C1 segment of cervical spinal cord (tissue), 14 donors: ENCODE measurements around the gene PRKACG.
A peak's percentile ranks its signal among the peaks of the same experiment; 100 is the strongest.

Experiments used
- DNase-seq, 14 donors: peaks; one replicate each; lab custom pipeline; 2025; lab: John Stamatoyannopoulos, UW

Gene PRKACG

DNA sequence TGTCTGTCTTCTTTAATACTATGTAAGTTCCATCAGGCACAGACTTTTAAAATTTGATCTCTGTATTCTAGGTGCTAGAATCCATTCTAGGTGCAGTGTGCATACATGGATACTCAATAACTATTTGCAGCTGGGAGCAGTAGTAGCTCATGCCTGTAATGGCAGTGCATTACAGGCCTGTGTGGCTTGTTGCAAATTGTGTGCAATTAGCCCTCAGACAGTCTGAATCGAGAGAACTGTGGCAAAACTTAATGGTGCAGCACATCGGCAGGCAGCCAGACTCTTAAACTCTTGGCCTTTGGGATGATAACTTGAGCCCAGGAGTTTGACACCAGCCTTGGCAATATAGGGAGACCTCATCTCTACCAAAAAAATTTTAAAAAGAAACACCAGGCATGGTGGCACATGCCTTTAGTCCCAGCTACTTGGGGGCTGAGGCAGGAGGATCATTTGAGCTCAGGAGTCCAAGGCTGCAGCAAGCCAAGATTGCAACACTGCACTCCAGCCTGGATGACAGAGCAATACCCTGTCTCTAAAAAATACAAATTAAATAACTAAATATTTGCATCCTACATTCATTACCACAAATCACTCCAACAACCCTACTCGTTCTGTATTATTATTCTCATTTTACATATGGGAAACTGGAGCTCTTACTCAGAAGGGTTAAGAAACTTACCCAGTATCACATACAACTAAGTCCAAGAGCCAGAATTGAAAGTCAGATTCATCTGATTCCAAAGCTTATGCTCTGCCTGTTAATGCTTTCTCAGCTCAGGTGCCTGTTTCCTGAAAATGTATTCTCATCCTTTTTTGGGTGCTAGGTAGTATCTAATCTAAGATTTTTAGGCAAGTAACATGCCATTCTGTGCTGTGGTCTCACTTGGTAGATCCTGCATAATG is 30.1 kb downstream of the PRKACG start:
- DNase-seq: no peak

- no peak for DNase-seq
Measured at GRCh38 chr9:68983008-68983411, 30.9 kb downstream of the PRKACG start.

DNA sequence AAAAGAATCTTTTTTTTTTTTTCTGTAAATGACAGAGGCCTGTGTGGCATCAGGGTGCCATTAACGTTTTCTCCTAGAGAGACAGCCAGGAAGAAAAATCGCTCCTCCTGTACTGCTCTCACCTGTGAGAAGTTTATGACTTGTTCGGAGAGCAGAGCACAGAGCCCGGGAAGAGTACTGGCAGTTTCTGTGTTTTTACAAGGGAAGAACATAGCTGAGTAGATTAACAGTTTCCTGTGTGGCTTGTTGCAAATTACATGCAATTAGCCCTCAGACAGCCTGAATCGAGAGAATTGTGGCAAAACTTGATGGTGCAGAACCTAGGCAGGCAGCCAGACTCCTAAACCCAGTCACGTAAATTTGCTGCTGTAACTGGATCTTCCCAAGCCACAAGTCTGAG is 32.1 kb downstream of the PRKACG start:
- DNase-seq: no peak

- DNase-seq: peak in 1 of 14 donors; percentile 42
Measured at GRCh38 chr9:68980341-68980914, 33.5 kb downstream of the PRKACG start.

DNA sequence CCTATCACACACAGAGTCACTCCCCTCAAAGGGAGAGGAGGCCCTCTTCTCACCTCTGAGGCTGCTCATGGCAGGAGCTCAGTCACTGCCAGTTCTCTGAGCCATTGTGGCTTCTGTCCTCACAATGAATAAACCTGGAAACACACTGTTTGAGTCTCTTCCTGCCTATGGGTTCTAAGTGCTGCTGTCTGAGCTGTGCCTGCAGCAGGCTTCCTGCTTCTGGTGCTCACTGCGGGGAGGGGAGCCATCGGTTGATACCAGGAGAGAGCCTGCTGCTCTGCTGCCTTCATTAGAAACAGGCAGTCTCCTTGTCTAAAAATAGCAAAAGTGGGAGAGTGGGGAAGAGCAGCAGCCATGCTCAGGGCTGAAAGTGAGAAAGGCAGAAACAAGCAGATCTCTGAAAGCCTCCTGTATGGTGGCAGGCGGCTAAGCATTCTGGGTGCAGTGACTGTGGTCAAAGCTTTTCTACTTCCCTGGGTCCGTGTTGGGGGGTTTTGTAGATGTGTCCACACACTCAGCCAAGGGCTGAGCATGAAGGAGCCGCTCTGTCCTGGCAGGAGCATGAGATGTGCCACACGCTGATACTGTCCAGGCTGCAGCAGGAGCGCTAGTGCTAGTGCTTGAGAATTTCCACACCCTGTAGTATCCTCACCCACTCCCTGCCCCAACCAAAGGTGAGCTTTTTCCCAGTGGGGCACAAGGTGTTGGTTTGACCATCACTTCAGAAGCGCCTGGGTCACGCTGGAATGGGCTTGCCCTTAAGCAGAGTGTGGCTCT is 34.2 kb downstream of the PRKACG start:
- peak in 2 of 14 donors; percentile 6 to 84 for DNase-seq

GRCh38 chr9:68978501-68978900 is 35.4 kb downstream of the PRKACG start:
- DNase-seq: no peak

- no peak for DNase-seq
Measured at GRCh38 chr9:68978066-68978465, 35.8 kb downstream of the PRKACG start.

GRCh38 chr9:68975365-68976043 is 38.4 kb downstream of the PRKACG start:
- no peak for DNase-seq

DNA sequence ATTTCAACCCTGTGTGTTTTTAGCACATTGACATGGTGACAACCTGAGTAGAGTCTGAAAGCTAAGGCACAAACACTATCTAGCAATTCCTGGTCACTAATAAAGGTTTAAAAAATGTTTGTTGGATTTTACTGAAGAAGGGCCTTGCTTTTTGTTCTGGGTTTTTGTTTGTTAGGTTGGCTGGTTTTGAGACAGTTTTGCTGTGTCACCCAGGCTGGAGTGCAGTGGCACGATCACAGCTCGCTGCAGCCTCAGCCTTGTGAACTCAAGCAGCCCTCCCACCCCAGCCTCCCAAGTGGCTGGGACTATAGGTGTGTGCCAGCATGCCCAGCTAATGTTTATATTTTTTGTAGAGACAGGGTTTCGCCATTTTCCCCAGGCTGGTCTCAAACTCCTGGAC is 39.0 kb downstream of the PRKACG start:
- DNase-seq: no peak

DNA sequence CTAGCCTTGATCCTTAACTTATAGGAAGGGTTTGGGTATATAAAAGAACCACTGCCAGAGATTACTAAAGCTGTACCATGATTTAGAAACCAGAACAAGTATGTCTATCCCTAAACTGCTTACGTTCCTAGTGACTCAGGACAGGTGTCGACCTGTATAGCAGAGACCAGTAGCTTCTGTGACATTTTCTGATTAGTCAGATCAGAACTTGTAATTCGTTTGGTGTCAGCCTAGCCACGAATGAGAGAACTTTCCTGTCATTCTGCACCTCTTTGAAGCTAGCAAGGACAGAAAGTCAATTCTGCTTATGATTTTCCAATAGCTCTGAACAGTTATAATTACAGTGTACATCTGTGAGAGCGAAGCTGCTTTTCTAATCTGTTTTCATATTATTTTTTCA is 39.5 kb downstream of the PRKACG start:
- no peak for DNase-seq

DNA sequence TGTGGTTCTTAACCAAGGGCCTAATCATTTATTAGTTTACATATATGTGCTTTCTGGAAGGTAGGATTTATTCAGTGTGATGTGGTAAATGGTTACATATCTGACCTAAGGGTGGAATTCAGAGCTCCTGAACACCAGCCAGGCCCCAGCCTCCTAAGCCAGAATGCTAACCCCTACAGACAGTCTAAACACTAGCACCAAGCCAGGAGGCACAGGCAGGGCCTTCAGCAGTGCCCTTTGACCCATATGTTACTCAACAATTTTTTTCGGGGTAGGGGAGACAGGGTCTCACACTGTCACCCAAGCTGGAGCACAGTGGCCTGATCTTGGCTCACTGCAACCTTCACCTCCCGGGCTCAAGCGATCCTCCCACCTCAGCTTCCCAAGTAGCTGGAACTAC is 40.3 kb downstream of the PRKACG start:
- no peak for DNase-seq

DNA sequence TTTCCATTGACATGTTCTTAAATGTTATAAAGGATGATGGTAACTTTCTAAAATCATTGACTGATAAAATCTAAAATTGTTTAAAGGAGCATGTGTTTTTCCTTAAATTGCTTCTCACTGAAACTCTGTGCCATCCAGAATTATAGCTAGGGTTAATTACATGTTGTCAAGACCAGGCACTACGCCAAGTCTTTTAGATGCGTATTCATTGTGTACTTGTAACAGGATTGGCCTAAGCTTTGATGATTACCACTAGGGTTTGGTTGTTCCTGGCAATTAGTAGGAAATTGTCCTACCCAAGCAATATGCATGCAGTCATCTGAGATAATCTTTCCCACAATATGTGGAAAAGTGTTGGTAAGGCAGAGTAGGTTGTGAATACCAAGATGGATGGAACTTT is 43.8 kb downstream of the PRKACG start:
- no peak for DNase-seq

GRCh38 chr9:68969538-68969937 is 44.4 kb downstream of the PRKACG start:
- DNase-seq: no peak

- no peak for DNase-seq
Measured at GRCh38 chr9:68967800-68968199, 46.1 kb downstream of the PRKACG start.

GRCh38 chr9:68966496-68966944 is 47.4 kb downstream of the PRKACG start:
- DNase-seq: no peak

- DNase-seq: no peak
Measured at GRCh38 chr9:68964765-68965164, 49.1 kb downstream of the PRKACG start.

DNA sequence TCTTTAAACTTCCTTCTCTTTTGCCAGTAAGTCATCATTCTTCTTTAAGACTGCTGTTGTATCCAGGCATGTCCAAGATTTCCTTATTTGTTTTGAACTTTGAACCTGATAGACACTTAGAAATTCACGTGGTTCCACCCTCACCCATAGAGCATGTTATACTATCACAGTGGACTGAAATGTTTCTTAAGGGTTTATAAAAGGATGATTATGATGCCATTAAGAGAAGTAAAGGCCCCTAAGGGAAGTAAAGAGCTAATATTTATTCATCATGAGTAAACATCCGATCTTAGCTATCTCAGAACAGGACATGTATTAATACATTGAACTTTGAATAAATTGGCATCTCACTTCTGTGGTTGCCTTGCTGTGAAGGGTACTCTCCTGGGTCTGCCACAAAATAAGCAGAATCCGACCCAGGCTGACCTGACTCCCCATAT is 49.8 kb downstream of the PRKACG start:
- no peak for DNase-seq

DNA sequence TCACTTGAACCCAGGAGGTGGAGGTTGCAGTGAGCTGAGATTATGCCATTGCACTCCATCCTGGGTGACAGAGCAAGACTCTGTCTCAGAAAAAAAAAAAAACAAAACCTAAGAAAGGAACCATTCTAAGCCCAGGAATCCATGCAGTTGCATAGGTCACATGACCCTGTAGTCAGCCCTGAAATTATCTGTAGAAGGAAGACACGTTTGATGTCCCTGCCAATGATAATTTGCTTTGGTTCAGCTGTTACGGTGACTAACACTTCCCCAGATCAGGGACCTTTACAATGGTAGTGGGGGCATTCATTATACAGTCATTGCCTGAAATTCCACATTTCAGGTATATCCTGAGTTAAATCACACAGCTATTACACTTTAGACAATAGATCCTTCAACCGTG is 50.5 kb downstream of the PRKACG start:
- DNase-seq: no peak
